22Rv1 (cell line): ENCODE data around the gene WDR53.

Experiments
- ZFX ChIP-seq: fragments of 450-650 bp; IDR thresholded peaks from 2 replicates; pipeline ENCODE4 v1.6.1; 2017; ENCODE audit warnings: antibody characterized with exemption, borderline replicate concordance
- TF ChIP-seq, protein P1 (sequence below): fragments of 450-650 bp; IDR thresholded peaks from 2 replicates; pipeline ENCODE4 v1.5.1; 2017; ENCODE audit warnings: mild to moderate bottlenecking

DNA sequence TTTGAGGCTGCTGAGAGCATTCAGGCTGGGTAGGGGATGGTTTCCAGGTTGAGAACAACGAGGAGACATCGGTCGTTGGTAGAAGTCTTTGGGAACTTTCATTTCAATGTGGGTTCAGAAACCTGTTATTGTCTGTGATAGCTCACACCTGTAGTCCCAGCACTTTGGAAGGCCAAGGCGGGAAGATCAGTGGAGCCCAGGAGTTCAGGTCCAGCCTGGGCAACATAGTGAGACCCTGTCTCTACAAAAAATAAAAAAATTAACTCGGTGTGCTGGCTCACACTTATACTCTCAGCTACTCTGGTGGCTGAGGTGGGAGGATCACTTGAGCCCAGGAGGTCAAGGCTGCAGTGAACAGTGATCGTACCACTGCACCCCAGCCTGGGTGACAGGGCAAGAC lies 63.8 kb downstream of the WDR53 start:
- TF ChIP-seq, protein P1, sequence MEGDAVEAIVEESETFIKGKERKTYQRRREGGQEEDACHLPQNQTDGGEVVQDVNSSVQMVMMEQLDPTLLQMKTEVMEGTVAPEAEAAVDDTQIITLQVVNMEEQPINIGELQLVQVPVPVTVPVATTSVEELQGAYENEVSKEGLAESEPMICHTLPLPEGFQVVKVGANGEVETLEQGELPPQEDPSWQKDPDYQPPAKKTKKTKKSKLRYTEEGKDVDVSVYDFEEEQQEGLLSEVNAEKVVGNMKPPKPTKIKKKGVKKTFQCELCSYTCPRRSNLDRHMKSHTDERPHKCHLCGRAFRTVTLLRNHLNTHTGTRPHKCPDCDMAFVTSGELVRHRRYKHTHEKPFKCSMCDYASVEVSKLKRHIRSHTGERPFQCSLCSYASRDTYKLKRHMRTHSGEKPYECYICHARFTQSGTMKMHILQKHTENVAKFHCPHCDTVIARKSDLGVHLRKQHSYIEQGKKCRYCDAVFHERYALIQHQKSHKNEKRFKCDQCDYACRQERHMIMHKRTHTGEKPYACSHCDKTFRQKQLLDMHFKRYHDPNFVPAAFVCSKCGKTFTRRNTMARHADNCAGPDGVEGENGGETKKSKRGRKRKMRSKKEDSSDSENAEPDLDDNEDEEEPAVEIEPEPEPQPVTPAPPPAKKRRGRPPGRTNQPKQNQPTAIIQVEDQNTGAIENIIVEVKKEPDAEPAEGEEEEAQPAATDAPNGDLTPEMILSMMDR = no peak
- TF ChIP-seq ZFX = no peak
